ENCODE results near the gene ENDOV.

Gene ENDOV

DNA sequence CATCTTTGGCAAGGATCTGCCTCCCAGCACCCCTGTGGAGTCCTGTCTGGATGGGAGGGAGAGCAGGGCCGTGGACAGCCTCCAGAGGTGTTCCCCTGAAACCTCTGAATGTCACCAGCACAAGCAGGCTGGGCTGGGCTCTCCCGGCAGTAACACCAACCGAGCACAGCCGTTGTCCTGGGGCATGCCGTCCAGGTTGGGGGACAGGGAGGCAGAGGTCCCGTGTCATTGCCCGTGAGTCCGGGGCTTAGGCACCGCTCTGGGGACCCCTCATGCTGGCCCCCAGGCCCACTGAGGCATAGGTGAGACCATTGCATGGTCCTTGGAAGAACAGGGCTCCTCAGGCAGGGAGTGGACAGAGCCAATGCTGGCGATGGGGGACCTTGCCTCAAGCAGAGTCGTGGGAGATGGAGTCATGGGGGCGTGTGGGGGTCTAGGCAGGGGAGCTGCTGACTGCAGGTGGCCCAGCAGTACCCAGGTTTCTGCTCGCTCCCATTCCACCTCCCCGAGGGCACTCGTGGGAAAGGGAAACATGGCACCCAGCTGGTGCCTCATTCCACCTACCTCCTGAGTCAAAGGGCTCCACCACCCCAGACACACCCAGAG lies 17.5 kb downstream of the ENDOV start:
- no peak for DNase-seq

DNA sequence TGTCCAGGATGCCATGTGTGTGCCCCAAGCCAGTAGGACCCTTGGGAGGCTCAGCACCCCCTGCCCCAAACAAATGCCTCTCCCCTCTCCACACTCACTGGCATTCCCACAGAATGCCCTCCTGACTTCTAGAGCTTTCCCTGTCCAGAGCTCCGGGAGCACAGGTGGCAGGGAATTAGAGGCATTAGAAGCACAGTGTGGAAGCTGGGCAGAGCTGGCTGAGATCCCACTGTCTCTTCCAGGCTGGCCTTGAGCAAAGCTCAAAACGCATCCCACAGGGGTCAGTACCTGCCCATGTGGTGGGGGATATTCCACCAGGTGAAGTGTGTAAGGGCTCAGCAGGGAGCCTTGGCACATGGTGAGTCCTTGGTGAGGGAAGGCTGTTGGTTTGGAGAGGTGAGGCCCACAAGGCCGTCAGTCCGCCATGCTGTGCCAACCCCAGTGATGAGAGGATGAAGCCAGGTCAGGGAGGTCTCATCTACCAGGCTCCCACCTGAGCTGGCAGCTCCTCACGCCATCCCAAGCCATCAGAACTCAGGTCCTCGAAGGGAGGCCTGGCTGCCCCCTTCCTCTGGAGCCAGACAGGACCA lies 18.1 kb downstream of the ENDOV start:
- no peak for DNase-seq

DNA sequence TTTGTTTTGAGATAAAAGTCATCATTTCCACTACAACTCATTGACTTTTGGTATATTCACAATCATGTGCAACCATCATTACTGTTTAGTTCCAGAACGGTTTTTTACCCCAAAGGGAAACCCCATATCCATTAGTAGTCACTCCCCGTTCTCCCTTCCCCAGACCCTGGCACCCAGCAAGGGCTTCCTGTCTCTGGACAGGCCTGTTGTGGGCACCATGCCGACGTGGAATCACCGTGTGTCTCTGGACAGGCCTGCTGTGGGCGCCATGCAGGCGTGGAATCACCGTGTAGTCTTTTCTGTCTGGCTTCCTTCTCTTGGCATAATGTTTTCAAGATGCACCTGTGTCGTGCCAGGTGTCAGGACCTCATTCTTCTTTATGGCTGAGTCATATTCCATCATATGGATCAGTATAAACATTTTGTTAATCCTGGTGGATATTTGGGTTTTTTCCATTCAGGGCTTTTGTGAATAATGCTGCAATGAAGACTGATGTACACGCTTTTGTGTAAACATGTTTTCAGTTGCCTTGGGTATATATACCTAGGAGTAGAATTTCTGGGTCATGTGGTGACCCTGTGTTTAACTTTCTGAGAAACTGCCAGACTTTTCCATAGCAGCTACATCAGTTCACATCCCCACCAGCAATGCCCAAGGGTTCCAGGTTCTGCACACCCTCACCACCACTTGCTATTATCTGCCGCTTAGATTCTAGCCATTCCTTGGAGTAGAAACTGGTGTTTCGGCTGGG lies 19.1 kb downstream of the ENDOV start:
- DNase-seq = no peak

DNA sequence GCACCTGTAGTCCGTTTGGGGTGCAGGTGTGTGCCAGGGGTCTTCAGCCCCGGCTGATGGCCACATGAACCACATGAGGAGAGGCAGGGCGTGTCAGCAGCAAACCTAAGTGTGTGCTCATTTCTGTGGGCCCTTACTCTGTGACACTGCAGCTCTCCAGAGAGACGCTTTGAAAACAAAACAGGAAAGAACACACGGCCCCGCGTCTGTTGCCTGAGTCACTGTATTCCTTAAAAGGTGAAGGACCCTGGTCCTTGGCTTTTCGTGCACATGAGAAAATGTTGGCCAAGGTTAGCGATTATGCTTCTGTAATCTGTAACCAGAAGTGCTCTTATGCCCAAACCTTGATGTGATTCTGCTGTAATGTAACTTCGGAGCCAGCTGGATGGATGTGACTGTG lies 22.6 kb downstream of the ENDOV start:
- DNase-seq = no peak

DNA sequence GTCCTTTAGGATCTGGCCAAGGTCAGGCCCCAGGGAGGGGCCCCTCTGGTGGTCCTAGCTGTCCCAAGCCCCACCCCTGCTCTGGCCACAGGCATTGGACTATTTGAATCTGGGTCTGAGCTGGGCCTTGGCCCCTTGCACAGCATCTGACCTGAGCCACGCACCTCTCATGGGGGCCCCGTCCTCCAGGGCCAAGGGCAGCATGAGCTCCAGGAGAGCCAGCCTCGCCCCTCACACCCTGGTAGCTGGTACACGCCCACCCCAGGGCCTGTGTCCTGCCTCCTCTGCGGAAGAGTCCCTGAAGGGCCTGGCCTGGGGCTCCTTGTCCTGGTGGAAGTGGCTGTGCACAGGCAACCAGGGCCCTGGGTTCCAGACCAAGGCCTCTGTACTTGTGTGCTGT lies 23.8 kb downstream of the ENDOV start:
- no peak for DNase-seq

DNA sequence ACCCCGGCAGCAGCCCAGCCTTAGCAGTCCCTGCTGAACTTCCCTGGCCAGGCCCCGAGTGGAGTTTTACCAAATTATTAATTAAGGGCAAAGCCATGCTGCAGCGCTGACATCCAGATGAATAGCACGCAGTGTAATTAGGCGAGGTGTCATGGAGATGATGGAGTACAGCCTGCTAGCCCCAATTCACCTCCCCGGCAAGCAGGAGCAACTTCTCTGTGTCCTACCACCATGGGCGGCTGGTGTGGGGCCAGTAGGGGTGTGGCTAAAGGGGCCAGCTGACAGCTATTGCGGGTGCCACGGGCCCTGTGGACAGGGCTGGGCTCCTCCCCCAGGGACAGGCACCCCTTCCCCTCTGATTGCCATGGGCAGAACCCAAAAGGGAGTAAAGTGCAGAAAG lies 24.5 kb downstream of the ENDOV start:
- DNase-seq = no peak

DNA sequence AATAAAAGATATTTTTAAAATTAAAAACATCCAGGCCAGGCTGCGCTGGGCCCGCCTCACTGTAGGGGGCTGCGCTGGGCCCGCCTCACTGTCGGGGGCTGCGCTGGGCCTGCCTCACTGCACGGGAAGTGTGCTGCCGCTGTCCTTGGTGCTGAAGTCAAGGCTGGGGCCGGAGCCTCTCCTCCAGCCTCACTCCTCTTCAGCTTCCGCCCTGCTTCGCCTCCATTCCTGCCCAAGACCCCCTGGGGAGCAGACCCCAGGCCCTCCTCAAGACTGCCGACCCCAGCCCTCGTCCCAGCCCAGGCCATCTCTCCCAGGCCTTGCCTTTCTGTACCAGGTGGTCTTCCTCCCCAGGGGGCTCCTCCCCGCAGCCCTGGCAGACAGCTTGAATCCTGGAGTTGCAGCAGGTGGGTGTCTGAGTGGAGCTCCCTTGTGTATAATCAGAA lies 26.2 kb downstream of the ENDOV start:
- peak; percentile 55 for DNase-seq

DNA sequence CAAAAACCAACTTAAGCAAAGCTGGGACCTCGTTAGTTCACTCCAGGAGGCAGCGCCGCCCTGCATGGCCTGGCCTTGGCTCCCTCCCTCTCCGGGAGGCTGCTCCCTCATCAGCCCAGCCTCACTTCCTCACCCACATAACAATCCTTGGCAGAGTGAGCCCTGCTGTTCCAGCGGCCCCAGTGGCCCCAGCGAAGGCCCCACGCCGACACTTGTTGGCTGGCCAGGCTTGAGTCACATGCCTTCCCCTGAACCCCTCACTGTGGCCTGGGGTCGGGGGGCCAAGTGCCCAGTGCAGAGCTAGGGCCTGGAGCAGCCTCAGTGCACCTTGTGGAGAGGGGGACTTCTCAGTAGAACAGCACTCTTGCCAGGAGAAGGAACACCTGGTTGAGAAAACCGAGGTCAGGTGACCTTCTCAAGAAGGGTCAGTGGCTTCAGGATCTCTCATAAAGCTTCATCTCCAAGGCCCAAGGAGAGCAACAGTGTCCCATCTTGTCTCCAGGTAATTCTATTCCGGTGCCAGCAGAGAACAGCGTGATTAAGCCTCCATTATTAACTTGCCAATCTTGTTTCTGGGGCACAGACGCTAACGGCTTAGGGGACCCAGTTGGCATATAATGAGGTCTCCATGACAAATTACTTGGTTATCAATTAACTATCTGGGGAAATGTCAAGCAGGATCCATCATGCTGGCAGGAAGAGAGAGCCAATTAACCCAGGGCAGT lies 26.8 kb downstream of the ENDOV start:
- no peak for DNase-seq

DNA sequence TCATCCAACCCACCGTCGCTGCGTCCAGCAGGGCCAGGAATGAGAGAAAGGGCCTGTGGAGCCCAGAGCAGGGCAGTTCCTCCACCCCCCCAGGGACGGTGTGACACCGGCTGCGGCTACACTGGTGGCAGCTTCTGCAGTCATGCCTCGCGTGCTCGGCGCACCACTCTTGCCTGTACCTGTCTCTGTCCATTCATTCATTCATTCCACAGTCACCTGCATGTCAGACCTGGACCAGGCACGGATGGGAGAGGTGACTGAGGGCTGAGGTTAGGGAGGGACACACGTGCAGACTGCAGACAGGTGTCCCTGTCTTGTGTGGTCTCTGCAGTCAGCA lies 27.3 kb downstream of the ENDOV start:
- DNase-seq = no peak

DNA sequence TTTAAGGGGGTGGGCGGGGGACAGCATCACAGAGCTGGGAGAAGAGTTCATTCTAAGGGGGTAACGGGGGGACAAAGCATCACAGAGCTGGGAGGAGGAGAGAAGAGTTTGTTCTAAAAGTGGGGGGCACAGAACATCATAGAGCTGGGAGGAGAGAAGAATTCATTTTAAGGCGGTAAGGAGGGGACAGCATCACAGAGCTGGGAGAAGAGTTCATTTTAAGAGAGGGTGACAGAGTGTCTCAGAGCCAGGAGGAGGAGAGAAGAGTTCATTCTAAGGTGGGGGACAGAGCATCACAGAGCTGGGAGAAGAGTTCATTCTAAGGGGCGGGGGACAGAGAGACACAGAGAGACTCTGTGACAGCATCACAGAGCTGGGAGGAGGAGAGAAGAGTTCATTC lies 27.8 kb downstream of the ENDOV start:
- DNase-seq = no peak

DNA sequence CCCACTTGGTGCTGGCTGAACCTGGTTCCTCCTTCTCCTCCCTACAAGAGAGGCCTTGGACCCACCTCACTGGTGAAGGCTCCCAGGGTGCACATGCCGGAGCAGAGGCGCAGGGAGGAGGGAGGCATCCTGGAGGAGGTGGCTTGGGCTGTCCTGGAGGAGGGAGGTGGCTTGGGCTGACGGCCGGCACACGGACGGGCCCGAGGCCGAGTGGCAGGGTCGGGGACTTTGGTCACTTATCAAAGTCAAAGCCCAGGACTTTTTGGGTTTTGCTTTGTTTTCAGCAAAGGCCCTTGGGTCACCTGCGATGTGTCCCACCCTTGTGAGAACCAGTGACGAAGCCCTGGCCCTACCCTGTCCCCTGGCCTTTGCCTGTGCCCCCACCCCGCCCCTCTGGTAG lies 28.5 kb downstream of the ENDOV start:
- DNase-seq = no peak

DNA sequence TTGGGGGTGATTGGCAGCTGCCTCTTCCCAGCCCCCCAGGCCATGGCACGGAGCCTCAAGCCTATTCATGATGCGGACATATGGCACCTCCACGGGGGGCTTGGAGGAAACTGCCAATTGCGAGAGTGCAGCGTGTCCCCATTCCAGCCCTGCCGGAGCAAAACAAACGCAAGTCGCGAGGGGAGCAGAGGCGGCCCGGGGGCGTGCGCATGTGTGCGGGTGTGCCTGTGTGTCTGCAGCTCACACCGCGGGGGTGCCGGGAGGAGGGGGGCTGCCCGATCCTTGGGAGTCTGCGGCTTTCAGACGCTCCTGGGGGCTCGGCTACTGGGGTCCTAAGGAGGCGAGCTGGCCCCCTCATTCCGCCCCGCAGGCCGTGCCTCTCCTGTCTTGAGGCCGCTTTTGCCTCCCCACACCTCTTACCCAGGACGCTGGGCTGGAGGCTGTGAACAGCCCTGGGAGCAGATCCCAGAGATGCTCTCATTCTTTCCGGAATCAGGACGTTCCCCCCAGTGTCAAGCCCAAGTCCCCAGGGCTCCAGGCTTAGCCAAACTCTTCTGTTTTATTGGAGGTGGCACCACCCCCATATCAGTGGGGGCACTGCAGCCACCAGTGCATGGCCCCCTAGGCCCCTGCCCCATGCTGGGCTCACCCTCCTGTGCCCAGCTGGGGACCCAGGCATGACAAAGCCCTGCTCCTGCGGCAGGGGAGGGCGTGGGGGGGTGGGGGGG lies 29.1 kb downstream of the ENDOV start:
- no peak for DNase-seq

DNA sequence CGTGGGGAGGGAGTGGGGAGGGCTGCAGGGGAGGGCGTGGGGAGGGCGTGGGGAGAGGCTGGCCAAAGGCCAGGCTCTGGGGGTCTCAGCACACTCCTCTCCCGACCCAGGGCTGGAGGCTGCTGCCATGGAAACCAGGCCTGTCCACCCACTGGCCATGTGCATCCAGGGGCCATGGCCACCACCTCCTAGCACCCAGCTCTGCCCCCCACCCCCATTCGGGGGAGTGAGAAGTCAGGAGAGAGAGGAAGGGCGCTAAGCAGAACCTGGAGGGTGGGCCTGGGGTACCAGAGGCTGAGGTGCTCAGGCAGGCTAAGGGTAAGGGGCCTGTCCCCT lies 29.6 kb downstream of the ENDOV start:
- no peak for DNase-seq

DNA sequence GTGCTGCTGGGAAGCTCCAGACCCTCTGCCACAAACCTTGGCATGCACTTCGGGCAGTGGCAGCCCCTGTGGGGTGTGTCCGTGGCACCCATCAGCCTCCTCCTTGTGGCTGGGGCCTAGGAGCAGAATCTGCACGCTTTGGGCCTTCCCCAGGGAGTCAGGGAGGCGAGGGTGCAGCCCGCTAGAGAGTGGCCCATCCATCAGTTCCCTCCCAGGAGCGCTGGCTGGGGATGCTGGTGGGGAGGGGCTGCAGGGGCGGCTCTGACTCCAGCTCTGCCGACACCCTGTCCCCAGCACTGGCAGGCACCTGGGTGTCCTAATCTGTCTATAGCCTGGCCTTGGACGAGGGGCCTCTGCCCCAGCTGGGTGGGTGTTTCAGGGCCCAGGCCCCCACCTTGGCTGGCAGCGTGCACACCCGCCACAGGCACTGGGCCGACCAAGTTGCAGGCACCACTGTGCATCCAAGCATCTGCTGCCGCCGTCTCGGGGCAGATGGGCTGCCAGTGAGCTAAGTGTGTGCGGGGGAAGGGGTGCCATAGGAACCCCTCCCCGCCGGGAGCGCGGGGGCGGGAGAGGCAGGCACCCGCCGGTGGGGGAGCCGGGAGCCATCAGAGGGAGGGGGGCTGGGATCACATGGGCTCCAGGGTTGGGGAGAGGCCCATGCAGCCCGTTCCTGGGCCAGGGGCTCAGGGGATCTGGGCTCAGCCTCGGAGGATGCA lies 30.2 kb downstream of the ENDOV start:
- DNase-seq = no peak

DNA sequence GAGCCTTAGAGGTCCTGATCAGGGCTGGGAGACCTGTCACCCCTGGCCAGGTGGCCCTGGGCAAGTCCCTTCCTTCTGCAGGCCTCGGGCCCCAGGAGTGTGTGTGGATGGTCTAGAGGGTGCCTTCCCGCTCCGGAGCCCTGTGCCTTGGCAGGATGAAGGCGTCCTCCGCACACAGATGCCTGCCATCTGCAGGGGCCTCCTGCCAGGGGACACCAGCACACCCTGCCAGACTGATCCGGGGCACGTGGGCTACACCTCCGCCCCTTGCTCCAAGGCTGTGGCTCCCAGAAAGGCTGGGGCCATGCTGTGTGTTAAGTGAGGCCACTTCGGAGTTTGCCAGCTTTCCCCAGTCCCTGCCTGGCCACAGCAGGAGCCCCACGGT lies 30.8 kb downstream of the ENDOV start:
- DNase-seq = no peak

DNA sequence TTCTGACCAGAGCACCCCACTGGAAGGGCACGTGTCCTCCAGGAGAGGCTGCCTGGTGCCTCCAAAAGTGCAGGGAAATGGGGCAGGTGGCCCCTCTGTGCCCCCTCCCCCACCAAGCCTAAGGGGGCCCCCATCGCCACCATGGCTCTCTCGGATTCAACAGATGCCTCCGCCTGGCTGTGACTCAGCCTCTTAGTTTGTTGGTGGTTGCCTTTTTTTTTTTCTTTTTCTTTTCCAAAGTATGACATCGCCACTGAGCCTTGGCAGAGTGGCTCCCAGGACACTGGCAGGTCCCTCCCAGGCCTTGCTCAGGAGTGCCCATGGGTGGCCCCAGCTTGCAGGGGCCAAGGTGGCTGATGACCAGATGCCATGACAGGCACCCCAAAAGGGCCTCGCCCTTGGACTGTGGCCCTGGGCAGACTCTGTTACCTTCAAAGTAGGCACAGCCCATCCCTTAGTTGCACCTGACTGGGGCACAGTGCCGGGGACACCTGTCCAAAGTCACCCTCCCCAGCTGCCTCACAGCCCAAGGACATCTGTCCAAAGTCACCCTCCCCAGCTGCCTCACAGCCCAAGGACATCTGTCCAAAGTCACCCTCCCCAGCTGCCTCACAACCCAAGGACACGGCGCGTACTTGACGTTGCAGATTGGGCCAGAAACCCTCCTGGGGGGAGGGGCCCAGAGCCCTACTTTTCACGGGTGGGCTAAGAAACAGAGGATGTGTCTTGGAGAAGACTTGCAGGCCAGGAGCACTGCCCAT lies 31.9 kb downstream of the ENDOV start:
- DNase-seq = peak; percentile 15

DNA sequence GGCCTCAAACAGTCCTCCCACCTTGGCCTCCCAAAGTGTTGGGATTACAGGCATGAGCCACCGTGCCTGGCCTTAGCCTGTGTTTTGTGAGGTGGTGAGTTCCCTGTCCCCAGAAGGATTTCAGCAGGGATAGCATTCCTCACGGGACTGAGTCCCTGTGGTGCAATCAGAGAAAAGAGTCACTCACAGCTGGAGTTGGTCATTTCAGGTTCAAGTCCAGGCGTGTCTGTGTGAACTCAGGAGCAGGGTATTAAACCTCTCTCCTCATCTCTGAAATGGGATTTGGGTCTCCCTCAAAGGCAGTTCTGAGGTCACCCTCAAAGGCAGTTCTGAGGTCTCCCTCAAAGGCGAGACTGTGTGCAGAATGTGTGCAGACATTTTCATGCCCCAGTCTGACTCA lies 32.8 kb downstream of the ENDOV start:
- no peak for DNase-seq

DNA sequence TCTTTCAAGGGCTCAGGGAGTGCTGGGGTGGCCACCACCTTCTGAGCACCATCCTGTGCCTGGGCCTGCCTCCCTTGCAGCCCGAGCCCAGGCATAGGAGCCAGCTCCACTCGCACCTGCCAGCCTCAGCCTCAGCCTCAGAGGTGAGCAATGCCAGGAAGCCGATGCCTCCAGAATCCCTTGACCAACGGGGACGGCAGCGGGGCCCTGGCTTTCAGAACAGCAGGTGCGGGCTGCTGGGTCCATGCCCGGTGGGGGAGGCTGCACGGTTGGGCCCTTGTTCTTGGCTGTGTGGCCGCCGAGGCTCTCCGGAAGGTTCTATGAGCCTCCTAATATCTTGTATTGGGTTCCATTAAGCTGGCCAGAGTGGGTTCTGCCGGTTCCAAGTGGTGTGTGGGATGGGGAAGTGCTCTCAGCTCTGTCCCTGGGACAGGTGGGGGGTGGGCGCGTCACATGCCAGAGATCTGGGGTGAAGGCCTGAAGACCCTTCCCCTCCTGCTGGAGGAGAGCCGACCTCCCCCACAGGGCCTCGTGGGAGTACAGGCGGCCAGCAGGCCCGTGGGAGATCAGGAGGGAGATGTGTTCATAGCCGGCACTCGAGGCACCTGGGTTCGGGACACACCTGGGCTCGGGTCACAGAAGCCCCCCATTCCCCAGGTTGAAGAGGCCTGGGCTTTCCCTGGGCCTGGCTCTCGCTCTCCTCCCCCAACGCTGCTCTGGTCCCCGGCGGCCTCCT lies 34.4 kb downstream of the ENDOV start:
- no peak for DNase-seq

DNA sequence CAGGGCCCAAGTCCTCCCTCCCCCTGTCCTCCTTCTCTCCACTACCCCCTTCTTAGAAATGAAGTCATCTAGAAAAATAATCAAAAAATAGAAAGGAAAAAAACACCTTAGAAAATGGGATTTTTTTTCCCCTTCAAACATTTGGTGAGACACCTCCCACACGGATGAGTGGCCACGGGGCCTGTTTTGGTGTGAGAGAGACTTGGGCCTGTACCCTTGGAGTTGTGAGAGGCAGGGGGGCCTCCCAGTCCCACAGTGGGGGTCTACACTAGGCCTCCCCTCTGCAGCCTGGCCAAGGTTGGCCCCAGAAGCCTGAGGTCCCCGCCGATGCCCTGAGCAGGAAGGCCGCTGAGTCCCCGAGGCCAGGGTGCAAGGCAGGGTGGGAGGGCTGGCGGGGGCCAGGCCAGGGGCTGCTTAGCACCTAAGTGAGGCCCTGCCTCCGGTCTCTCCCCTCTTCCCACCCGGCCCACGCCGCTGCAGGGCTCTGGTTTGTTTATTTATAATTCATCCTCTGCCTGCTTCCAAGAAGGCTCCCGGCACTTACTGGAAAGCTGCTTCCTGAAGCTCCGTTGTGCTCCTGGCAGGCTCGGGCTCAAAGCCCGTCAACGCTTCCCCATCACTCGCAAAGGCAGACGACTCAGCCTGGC lies 35.1 kb downstream of the ENDOV start:
- no peak for DNase-seq

DNA sequence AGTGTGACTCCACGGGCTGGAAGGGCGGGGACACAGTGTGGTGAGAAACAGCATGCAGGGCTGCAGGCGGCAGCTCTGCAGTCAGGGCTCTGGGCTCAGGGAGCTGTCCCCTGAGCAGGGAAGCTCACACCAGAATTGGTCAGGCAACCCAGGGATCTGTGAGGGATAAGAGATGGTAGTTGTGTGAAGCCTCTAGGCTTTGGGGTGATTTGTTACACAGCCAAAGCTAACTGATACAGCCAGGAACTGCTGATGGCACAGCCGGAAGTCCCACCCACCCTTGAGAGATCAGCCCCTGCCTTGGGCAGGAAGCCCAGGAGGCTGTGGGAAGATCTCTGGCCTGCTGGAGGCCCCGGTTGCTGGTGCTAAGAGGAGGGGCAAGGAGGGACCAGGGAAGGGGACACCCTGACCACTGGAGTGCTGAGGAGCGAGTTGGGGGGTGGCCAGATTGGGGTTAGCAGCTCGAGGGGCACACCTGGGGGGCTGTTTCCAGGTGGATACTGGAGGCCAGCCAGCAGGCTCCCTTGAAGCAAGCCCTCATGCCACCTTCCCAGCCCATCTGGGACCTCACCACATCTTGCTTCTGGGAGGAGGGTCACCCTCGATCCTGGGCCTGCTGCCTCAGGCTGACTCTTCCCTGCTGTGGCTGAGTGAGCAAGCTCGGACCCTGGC lies 36.3 kb downstream of the ENDOV start:
- DNase-seq = no peak

Data from fibroblast of skin of right biceps (primary cell).